SU-DHL-6 (cell line): Measurements from ENCODE around the gene CCL5.

Experiments used
- CTCF ChIP-seq: fragments of 200-600 bp; sonication (generic); IDR thresholded peaks from one replicate; pipeline ENCODE4 v1.5.1; 2017; ENCODE audit warnings: antibody characterized with exemption, mild to moderate bottlenecking, low read length, moderate library complexity; ENCODE audit not compliant: insufficient read depth, poor library complexity, severe bottlenecking
- EZH2phosphoT487 ChIP-seq: fragments of 200-600 bp; sonication (generic), shearing (Covaris generic); conservative IDR thresholded peaks from 2 replicates; pipeline ENCODE4 v1.6.1; 2018; ENCODE audit warnings: mild to moderate bottlenecking, antibody characterized with exemption, low read length, moderate library complexity, mixed read lengths

- TF ChIP-seq CTCF = no peak
- TF ChIP-seq EZH2phosphoT487 = no peak
Measured at GRCh38 chr17:35894206-35894605, 14.0 kb upstream of the CCL5 start.
